Measurements from ENCODE around the gene BAHCC1.

Gene BAHCC1

DNA sequence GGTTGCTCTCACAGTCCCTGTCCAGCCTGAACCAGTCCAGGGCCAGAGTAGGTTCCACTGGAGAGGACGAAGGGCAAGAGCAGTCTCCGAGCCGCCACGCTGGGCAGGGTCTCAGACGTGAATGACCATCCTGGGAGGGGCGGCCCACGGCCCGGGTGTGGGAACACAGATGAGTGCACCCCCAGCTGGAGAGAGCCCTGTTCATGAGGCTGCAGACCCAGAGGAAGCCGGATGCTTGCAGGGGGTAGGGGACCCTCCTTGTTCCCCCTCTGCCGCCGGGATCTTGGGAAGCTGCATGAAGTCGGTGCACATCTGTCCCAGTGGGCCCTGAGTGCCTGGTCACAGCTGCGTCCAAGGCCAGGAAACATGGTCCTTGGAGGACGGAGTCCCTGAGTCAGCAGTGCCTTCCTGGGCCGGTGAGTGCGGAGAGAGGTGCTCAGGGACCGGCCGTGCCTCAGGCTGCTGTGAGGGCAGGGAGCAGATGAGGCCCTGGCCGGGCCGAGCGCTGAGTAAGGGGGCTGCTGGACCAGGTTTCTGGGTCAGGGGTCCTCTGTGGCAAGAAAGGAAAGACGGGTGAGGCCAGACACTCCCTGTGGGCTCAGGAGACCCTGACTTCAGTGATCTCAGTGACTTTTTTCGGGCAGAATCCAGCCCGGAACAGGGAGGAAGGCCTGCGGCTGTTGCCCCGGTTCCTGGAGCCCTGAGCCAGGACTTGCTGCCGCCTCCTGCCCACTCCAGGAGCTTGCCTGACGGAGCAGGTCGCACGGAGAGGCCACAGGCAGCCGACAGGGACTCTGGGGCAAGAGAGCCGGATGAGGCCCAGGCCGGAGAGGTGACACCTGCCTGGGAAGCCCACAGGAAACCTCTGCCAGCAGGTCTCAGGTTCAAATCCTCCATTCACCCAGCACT lies 71.6 kb downstream of the BAHCC1 start:
- no peak overlapping the region for H3K4me3 ChIP-seq (ENCODE audit: low read length)
- no peak for DNase-seq (ENCODE audit: low read depth)
- TF ChIP-seq, protein P1, sequence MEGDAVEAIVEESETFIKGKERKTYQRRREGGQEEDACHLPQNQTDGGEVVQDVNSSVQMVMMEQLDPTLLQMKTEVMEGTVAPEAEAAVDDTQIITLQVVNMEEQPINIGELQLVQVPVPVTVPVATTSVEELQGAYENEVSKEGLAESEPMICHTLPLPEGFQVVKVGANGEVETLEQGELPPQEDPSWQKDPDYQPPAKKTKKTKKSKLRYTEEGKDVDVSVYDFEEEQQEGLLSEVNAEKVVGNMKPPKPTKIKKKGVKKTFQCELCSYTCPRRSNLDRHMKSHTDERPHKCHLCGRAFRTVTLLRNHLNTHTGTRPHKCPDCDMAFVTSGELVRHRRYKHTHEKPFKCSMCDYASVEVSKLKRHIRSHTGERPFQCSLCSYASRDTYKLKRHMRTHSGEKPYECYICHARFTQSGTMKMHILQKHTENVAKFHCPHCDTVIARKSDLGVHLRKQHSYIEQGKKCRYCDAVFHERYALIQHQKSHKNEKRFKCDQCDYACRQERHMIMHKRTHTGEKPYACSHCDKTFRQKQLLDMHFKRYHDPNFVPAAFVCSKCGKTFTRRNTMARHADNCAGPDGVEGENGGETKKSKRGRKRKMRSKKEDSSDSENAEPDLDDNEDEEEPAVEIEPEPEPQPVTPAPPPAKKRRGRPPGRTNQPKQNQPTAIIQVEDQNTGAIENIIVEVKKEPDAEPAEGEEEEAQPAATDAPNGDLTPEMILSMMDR (IDR thresholded peaks at IDR 0.05; ENCODE audit: insufficient read depth, low read depth, low read length, missing control alignments) = no peak

DNA sequence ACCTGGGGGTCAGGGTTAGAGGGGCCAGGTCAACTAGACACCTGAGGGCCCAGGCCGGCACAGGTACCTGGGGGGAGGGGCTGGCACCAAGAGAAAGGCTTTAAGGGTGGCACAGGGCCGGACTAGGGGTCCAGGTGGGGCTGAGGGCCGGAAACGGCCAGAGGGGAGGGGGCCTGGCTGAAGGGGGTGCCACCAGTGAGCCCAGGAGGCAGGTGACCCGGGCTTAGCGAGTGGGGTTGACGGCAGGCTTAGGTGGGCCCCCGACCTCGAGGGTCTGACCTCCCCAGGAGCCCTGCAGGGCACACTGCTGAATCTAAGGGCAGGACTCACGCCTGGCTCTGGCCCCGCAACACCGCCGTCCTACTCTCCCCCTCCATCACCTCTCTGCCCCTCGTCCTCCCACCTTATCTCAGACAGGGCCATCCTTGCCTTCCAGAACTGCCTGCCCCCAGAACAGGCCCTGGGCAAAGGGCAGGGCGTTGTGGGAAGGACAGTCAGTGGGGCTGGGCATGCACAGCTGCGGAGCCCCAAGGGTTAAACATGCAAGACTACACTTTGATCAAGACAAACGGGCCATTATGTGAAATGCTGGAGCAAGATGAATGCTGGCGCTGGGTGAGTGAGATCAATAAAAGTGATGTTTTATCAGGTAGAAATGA lies 73.0 kb downstream of the BAHCC1 start:
- TF ChIP-seq, protein P1 (IDR thresholded peaks at IDR 0.05; ENCODE audit: insufficient read depth, low read depth, low read length, missing control alignments) = no peak
- DNase-seq (ENCODE audit: low read depth) = no peak
- no peak overlapping the region for H3K4me3 ChIP-seq (ENCODE audit: low read length)

DNA sequence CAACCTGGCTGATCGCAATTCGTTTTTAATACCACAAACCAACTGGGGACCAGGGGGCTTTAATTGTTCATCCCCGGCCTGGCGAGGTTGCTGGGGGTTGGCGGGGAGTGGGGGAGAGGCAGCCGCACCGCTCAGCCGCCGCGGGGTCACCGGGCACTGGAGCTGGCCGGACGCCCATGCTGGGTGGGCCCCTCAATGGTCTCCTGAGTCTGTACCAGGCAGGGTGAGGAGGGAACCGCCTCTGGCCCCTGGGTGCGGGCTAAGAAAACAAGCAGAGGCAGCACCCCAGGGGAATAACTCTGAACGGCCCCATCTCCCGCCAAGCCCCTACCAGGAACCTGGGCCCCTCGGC lies 73.5 kb downstream of the BAHCC1 start:
- no peak for DNase-seq (ENCODE audit: low read depth)
- no peak overlapping the region for H3K4me3 ChIP-seq (ENCODE audit: low read length)
- TF ChIP-seq, protein P1 (IDR thresholded peaks at IDR 0.05; ENCODE audit: insufficient read depth, low read depth, low read length, missing control alignments) = no peak

DNA sequence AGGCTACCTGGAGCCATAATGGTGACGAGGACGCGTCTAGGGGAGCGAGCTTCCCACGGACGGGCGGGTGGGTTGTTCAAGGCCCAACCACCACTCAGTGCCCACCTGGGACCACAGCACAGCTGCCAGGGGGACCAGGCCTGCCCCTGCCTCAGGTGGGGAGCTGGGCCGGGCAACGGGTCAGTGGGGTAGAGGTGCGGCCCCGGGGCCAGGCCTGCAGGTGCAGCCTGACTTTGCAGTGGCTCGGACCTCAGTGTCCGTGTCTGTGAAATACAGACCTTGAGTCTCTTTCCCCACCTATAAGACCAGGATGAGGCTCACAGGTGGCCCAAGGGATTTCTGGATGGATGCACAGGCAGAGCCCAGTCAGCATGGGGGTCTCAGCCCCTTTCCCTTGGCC lies 74.0 kb downstream of the BAHCC1 start:
- H3K4me3 ChIP-seq (ENCODE audit: low read length) = no peak overlapping the region

DNA sequence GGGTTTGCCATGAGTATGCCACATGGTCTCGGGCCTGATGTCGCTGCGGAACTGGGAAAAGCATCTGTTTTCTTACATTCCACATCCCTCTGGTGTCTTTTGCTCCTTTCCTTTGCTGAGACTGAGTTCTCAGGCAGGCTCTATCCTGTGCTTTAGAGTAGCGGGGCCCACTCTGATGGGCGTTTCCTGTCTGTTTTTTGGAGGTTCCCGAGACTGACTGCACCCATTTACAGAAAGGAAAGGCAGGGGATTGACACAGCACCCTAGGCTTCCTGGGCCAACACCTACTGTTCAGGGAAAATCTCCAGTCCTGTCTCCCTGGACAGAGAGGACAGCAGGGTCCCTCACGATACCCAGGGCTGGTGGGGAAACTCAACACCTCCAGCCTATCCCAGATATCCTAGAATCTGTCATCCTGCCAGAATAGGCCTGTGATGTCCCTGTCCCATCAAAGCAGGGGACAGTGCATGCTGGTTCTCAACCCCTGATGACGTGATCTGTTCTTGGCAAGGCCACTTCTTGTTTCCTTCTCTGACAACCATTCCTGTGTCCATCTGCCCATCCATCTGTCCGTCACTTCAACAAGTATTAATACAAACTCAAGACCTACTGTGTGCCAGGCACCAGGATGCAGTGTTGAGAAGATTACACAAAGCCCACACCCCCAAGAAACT lies 75.2 kb downstream of the BAHCC1 start:
- TF ChIP-seq, protein P1 (IDR thresholded peaks at IDR 0.05; ENCODE audit: insufficient read depth, low read depth, low read length, missing control alignments) = no peak

More for the DNA sequence above, 74.0 kb downstream of the BAHCC1 start:
- TF ChIP-seq, protein P1 (IDR thresholded peaks at IDR 0.05; ENCODE audit: insufficient read depth, low read depth, low read length, missing control alignments) = no peak
- DNase-seq (ENCODE audit: low read depth) = no peak

DNA sequence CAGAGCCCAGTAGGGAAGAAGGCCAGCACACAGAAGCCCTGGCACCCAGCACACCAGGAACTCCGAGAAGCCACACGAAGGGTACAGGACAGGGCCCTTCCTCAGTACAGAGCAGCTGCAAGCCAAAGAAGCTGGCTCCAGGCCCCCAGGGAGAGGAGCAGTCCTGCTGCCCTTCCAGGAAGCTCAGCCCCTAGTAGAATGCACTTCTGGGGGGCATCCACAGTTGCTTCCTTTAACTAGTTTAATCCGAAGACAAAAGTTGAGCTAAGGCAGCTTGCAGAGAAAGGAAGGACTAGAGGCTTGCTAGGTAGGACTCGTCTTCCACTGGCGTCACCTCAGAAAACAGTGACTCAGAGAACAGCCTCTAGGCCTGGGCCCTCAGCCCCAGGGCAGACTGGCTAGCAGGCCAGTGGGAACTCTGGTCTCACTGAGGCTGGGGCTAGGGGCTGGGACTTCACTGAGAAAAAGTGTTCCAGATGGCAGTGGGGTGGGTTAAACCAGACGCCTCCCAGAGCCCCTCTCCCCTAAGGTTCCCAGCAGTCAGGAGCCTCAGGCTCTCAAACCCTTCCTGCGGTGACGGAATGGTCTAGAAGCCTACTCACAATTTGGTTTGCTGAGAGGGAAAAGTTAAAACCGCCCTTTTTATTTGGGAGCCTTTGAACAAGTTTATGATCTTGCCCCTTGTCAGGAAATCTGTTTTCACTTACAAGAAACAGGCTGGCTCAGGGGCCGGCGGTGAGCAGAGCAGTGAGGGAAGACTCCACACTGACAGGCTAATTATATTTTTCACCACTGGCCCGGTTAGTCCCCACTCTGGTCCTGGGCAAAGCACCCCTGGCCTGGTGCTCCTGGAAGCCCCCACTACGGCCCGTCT lies 75.9 kb downstream of the BAHCC1 start:
- DNase-seq (ENCODE audit: low read depth) = peak; percentile 52
- TF ChIP-seq, protein P1 (IDR thresholded peaks at IDR 0.05; ENCODE audit: insufficient read depth, low read depth, low read length, missing control alignments) = no peak
- no peak overlapping the region for H3K4me3 ChIP-seq (ENCODE audit: low read length)

More for the DNA sequence above, 75.2 kb downstream of the BAHCC1 start:
- no peak for DNase-seq (ENCODE audit: low read depth)
- no peak overlapping the region for H3K4me3 ChIP-seq (ENCODE audit: low read length)
